Endothelial cell (in vitro differentiated cells): ENCODE results near the gene ITSN2. TPM values are rescaled to one million over a fixed set of nuclear protein-coding genes. Genes with fewer than 3 reads are reported as not detected.

Experiments used
- DNase-seq: peaks from one replicate; pipeline ENCODE4 v3.0.0; 2021; ENCODE audit warnings: low spot score
- H3K27ac Mint-ChIP-seq: one replicate; pipeline ENCODE4 v1.8.0; 2021; ENCODE audit warnings: mixed read lengths, inconsistent platforms; ENCODE audit not compliant: unreplicated experiment
- H3K27me3 Mint-ChIP-seq: one replicate; pipeline ENCODE4 v1.8.0; 2021; ENCODE audit warnings: mild to moderate bottlenecking, moderate library complexity, mixed read lengths, inconsistent platforms; ENCODE audit not compliant: unreplicated experiment
- H3K36me3 Mint-ChIP-seq: one replicate; pipeline ENCODE4 v1.8.0; 2021; ENCODE audit warnings: mild to moderate bottlenecking, low read depth, mixed read lengths, inconsistent platforms; ENCODE audit not compliant: unreplicated experiment
- H3K4me1 Mint-ChIP-seq: one replicate; pipeline ENCODE4 v1.8.0; 2021; ENCODE audit warnings: mild to moderate bottlenecking, mixed read lengths, inconsistent platforms; ENCODE audit not compliant: unreplicated experiment
- H3K4me3 Mint-ChIP-seq: one replicate; pipeline ENCODE4 v1.8.0; 2021; ENCODE audit warnings: mild to moderate bottlenecking, mixed read lengths, inconsistent platforms; ENCODE audit not compliant: unreplicated experiment
- H3K9me3 Mint-ChIP-seq: one replicate; pipeline ENCODE4 v1.8.0; 2021; ENCODE audit warnings: mixed read lengths, inconsistent platforms; ENCODE audit not compliant: unreplicated experiment
- total RNA-seq: library from RNA; stranded (reverse); fragmentation: NEBNext Ultra II Directional; extraction: Animal tissue kit (Norgen Biotek cat#: 25700); gene quantifications from one replicate; pipeline ENCODE4 v1.2.1, GENCODE V29; 2021; ENCODE audit not compliant: unreplicated experiment
- TF ChIP-seq, protein P1 (sequence below): fragments of 200-600 bp; sonication (generic); IDR thresholded peaks from one replicate; pipeline ENCODE4 v1.5.0; 2021; ENCODE audit warnings: antibody characterized with exemption; ENCODE audit not compliant: unreplicated experiment

Gene ITSN2
- total RNA-seq, 1 donor from 2014 or later = 73.3 TPM

DNA sequence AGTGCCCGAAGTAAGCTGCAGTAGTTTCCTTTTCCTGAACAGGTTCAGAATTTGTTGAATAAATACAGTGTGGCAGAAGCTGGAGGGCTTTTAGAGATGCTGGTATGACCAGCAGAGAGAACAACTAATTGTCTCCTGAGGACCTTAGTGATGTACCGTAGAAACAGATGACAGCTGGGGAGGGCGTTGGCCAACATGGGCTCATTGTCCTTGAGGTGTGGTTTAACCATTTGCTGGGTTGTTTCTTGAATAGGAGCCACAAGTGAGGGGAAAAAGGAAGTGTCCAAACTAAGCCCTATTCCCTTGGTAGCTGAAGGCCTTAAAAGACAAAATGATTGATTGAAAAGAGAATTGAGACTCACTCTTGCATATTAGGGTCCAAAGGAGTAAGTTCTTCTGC is 197.2 kb downstream of the ITSN2 start:
- TF ChIP-seq, protein P1, sequence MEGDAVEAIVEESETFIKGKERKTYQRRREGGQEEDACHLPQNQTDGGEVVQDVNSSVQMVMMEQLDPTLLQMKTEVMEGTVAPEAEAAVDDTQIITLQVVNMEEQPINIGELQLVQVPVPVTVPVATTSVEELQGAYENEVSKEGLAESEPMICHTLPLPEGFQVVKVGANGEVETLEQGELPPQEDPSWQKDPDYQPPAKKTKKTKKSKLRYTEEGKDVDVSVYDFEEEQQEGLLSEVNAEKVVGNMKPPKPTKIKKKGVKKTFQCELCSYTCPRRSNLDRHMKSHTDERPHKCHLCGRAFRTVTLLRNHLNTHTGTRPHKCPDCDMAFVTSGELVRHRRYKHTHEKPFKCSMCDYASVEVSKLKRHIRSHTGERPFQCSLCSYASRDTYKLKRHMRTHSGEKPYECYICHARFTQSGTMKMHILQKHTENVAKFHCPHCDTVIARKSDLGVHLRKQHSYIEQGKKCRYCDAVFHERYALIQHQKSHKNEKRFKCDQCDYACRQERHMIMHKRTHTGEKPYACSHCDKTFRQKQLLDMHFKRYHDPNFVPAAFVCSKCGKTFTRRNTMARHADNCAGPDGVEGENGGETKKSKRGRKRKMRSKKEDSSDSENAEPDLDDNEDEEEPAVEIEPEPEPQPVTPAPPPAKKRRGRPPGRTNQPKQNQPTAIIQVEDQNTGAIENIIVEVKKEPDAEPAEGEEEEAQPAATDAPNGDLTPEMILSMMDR = no peak

GRCh38 chr2:24162494-24162893 is 197.8 kb downstream of the ITSN2 start:
- Mint-ChIP-seq H3K27ac (no peak overlapping the region), H3K9me3 (no peaks in the 10 kb centered on the region), H3K27me3 (no peaks in the 10 kb centered on the region), H3K4me3 (no peak overlapping the region), H3K4me1 (peaks cover 7% of the 10 kb centered on the region), H3K36me3 (peaks cover 17% of the 10 kb centered on the region)
- DNase-seq = no peak
- TF ChIP-seq, protein P1 = no peak

More for the DNA sequence above, 197.2 kb downstream of the ITSN2 start:
- Mint-ChIP-seq H3K27me3 (no peaks in the 10 kb centered on the region), H3K4me3 (no peak overlapping the region), H3K9me3 (no peaks in the 10 kb centered on the region), H3K4me1 (peaks cover 7% of the 10 kb centered on the region), H3K36me3 (peaks cover 14% of the 10 kb centered on the region), H3K27ac (no peak overlapping the region)
- DNase-seq = no peak

- peaks cover 3% of the 10 kb centered on the region for H3K4me1 Mint-ChIP-seq
- TF ChIP-seq, protein P1 = no peak
- peaks cover 17% of the 10 kb centered on the region for H3K36me3 Mint-ChIP-seq
- no peak overlapping the region for H3K4me3 Mint-ChIP-seq
- DNase-seq = no peak
- H3K9me3 Mint-ChIP-seq = no peaks in the 10 kb centered on the region
- H3K27ac Mint-ChIP-seq = no peak overlapping the region
- H3K27me3 Mint-ChIP-seq = no peaks in the 10 kb centered on the region
Measured at GRCh38 chr2:24160761-24161160, 199.6 kb downstream of the ITSN2 start.

DNA sequence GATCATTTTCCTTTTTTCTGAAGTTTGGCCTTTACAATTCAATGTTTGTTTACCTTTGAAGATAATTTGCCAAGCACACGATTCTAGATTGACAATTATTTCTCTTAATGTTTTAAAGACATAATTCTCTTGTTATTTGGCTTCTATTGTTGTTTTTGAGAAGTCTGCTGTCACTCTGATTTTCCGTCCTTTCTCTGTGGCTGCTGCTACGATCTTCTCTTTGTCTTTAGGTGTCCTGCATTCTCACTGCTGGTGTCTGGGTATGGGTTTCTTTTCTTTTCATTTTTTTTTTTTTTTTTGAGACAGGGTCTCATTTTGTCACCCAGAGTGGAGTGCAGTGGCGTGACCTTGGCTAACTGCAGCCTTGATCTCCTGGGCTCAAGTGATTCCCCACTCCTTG is 200.6 kb downstream of the ITSN2 start:
- Mint-ChIP-seq H3K27me3 (no peaks in the 10 kb centered on the region), H3K36me3 (peaks cover 17% of the 10 kb centered on the region), H3K27ac (no peak overlapping the region), H3K9me3 (no peaks in the 10 kb centered on the region), H3K4me1 (peaks cover 3% of the 10 kb centered on the region), H3K4me3 (no peak overlapping the region)
- TF ChIP-seq, protein P1 = no peak
- DNase-seq = no peak

GRCh38 chr2:24158131-24158530 is 202.2 kb downstream of the ITSN2 start:
- TF ChIP-seq, protein P1 = no peak
- H3K36me3 Mint-ChIP-seq = peaks cover 17% of the 10 kb centered on the region
- H3K27me3 Mint-ChIP-seq = no peaks in the 10 kb centered on the region
- H3K4me3 Mint-ChIP-seq = no peak overlapping the region
- no peak overlapping the region for H3K27ac Mint-ChIP-seq
- DNase-seq = no peak
- H3K4me1 Mint-ChIP-seq = no peaks in the 10 kb centered on the region
- H3K9me3 Mint-ChIP-seq = no peaks in the 10 kb centered on the region
